DOHH2 (cell line): ENCODE results near the gene CLMN.

Experiments
- EZH2phosphoT487 ChIP-seq: fragments of 200-600 bp; sonication (generic); IDR thresholded peaks from 2 replicates; pipeline ENCODE4 v1.6.1; 2017; ENCODE audit warnings: borderline replicate concordance, mild to moderate bottlenecking, antibody characterized with exemption, low read length, moderate library complexity, mixed read lengths
- TF ChIP-seq, protein P1 (sequence below): fragments of 200-600 bp; sonication (generic); IDR thresholded peaks from one replicate; pipeline ENCODE4 v1.5.1; 2014; ENCODE audit warnings: antibody characterized with exemption, mild to moderate bottlenecking, low read depth, low read length; ENCODE audit not compliant: poor library complexity, severe bottlenecking

DNA sequence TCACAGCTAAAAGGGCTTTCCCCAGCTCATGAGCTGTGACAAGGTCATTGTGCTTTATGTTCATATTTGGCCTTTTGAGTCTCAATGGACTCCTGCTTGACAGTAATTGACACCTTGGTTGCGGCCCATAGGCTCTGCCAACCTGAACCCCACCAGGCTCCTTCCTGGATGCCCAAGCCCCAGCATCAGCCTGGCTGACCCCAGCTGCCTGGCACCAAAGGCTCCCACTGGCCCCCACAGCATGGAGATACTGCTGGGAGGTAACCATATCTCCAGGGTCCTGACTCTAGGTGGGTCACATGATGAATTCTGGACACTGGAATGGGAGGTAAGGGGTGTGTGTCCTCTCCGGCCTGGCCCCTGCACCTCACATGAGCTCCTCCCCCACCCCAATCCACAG is 50.2 kb downstream of the CLMN start:
- TF ChIP-seq, protein P1, sequence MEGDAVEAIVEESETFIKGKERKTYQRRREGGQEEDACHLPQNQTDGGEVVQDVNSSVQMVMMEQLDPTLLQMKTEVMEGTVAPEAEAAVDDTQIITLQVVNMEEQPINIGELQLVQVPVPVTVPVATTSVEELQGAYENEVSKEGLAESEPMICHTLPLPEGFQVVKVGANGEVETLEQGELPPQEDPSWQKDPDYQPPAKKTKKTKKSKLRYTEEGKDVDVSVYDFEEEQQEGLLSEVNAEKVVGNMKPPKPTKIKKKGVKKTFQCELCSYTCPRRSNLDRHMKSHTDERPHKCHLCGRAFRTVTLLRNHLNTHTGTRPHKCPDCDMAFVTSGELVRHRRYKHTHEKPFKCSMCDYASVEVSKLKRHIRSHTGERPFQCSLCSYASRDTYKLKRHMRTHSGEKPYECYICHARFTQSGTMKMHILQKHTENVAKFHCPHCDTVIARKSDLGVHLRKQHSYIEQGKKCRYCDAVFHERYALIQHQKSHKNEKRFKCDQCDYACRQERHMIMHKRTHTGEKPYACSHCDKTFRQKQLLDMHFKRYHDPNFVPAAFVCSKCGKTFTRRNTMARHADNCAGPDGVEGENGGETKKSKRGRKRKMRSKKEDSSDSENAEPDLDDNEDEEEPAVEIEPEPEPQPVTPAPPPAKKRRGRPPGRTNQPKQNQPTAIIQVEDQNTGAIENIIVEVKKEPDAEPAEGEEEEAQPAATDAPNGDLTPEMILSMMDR = no peak
- no peak for TF ChIP-seq EZH2phosphoT487
